ENCODE measurements around the gene PEX10. TPM values are rescaled to one million over a fixed set of nuclear protein-coding genes. Genes with fewer than 3 reads are reported as not detected.
"Not testable (repeated sequence)": the region's sequence is repeated elsewhere in the genome, so short reads cannot be mapped to it uniquely, and the experiment has no call there.

Gene PEX10
- total RNA-seq, result 7.6 TPM
- 1 to 10 TPM; 6.3 to 9.7 (median 8.4) TPM for polyA plus RNA-seq

- ATAC-seq (ENCODE audit: low read depth in 2 of 2) (peak; percentile 90 to 94), DNase-seq (peak; percentile 97 to 98 (median 98))
- peak within 1 kb of the TSS in 2 of 3 donors; percentile 29 to 82 for H3K27ac Mint-ChIP-seq
- no peaks in the 10 kb centered on the region for H3K27me3 ChIP-seq (ENCODE audit: control insufficient read depth, insufficient read depth, low read length)
- H3K36me3 ChIP-seq (ENCODE audit: control insufficient read depth, insufficient read depth, low read length), result no peaks in the 10 kb centered on the region
- H3K36me3 Mint-ChIP-seq, result no peaks in the 10 kb centered on the region
- H3K4me3 Mint-ChIP-seq, result peak within 1 kb of the TSS; percentile 83 to 92 (median 88)
- peaks cover 56% of the 10 kb centered on the region for H3K4me1 ChIP-seq (ENCODE audit: control insufficient read depth, insufficient read depth, low read length, poor library complexity, severe bottlenecking)
- peak within 1 kb of the TSS; percentile 76 for H3K27ac ChIP-seq (ENCODE audit: insufficient read depth, low read length, poor library complexity, severe bottlenecking)
- H3K9me3 Mint-ChIP-seq, result no peaks in the 10 kb centered on the region
- no peak within 1 kb of the TSS for H3K4me3 ChIP-seq (ENCODE audit: low read depth, low read length)
- H3K27me3 Mint-ChIP-seq, result no peaks in the 10 kb centered on the region
- H3K4me1 Mint-ChIP-seq, result peaks cover 9 to 51% (median 24%) of the 10 kb centered on the region in 4 donors
- H3K9me3 ChIP-seq (ENCODE audit: control insufficient read depth in 2 of 2, low read length in 2 of 2), result no peaks in the 10 kb centered on the region
These were observed at the start of gene PEX10 for GRCh38 chr1:2412395-2412772. Gene PEX10, minus strand, starts transcription at chr1:2412564. Its CDS starts 62 bp downstream, at chr1:2412502.

GRCh38 chr1:2460996-2461751, 48.8 kb upstream of the PEX10 start:
- no peaks in the 10 kb centered on the region for H3K27me3 ChIP-seq (ENCODE audit: control insufficient read depth, insufficient read depth, low read length)
- Mint-ChIP-seq H3K27me3 (no peaks in the 10 kb centered on the region), H3K36me3 (no peaks in the 10 kb centered on the region), H3K27ac (no peak overlapping the region), H3K9me3 (no peaks in the 10 kb centered on the region), H3K4me3 (no peak overlapping the region), H3K4me1 (peaks cover 0 to 10% (median 0%) of the 10 kb centered on the region in 4 donors)
- H3K4me3 ChIP-seq (ENCODE audit: low read depth, low read length), result no peak overlapping the region
- H3K36me3 ChIP-seq (ENCODE audit: control insufficient read depth, insufficient read depth, low read length), result no peaks in the 10 kb centered on the region
- ATAC-seq (ENCODE audit: low read depth in 2 of 2) (no peak), DNase-seq (no peak)
- no peak overlapping the region for H3K27ac ChIP-seq (ENCODE audit: insufficient read depth, low read length, poor library complexity, severe bottlenecking)
- peaks cover 5% of the 10 kb centered on the region for H3K4me1 ChIP-seq (ENCODE audit: control insufficient read depth, insufficient read depth, low read length, poor library complexity, severe bottlenecking)
- no peaks in the 10 kb centered on the region for H3K9me3 ChIP-seq (ENCODE audit: control insufficient read depth in 2 of 2, low read length in 2 of 2)

- no peaks in the 10 kb centered on the region for H3K9me3 ChIP-seq (ENCODE audit: control insufficient read depth in 2 of 2, low read length in 2 of 2)
- no peaks in the 10 kb centered on the region for H3K36me3 ChIP-seq (ENCODE audit: control insufficient read depth, insufficient read depth, low read length)
- peaks cover 0 to 10% (median 0%) of the 10 kb centered on the region in 4 donors for H3K4me1 Mint-ChIP-seq
- no peak overlapping the region for H3K27ac Mint-ChIP-seq
- DNase-seq (no peak), ATAC-seq (ENCODE audit: low read depth in 2 of 2) (no peak)
- H3K4me3 ChIP-seq (ENCODE audit: low read depth, low read length), result no peak overlapping the region
- no peaks in the 10 kb centered on the region for H3K27me3 ChIP-seq (ENCODE audit: control insufficient read depth, insufficient read depth, low read length)
- H3K36me3 Mint-ChIP-seq, result no peaks in the 10 kb centered on the region
- no peaks in the 10 kb centered on the region for H3K27me3 Mint-ChIP-seq
- H3K4me3 Mint-ChIP-seq, result no peak overlapping the region
- H3K4me1 ChIP-seq (ENCODE audit: control insufficient read depth, insufficient read depth, low read length, poor library complexity, severe bottlenecking), result no peaks in the 10 kb centered on the region
- H3K27ac ChIP-seq (ENCODE audit: insufficient read depth, low read length, poor library complexity, severe bottlenecking), result no peak overlapping the region
- no peaks in the 10 kb centered on the region for H3K9me3 Mint-ChIP-seq
These were observed 47.8 kb upstream of the PEX10 start for GRCh38 chr1:2460203-2460602.

- H3K27me3 Mint-ChIP-seq, result no peaks in the 10 kb centered on the region
These were observed 47.4 kb upstream of the PEX10 start for GRCh38 chr1:2459757-2460156.

DNA sequence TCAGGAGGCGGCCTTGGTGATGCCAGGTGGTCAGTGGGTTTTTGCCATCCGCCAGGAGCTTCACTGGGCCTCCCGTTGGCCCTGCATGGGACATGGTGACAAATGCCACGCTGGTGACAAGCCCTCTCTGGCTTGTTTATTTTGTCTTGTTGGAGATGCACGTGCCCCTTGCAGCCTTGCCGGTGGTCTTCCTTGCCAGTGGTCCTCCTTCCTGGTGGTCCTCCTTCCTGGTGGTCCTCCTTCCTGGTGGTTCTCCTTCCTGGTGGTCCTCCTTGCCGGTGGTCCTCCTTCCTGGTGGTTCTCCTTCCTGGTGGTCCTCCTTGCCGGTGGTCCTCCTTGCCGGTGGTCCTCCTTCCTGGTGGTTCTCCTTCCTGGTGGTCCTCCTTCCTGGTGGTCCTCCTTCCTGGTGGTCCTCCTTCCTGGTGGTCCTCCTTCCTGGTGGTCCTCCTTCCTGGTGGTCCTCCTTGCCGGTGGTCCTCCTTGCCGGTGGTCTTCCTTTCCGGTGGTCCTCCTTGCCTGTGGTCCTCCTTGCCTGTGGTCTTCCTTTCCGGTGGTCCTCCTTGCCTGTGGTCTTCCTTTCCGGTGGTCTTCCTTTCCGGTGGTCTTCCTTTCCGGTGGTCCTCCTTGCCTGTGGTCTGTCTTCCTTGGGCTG, 46.9 kb upstream of the PEX10 start:
- not testable (repeated sequence) for H3K9me3 ChIP-seq (ENCODE audit: control insufficient read depth in 2 of 2, low read length in 2 of 2); H3K27me3 ChIP-seq (ENCODE audit: control insufficient read depth, insufficient read depth, low read length); H3K4me1 Mint-ChIP-seq; H3K4me3 ChIP-seq (ENCODE audit: low read depth, low read length); H3K4me3 Mint-ChIP-seq; H3K27ac ChIP-seq (ENCODE audit: insufficient read depth, low read length, poor library complexity, severe bottlenecking); H3K27me3 Mint-ChIP-seq; ATAC-seq (ENCODE audit: low read depth in 2 of 2); H3K36me3 ChIP-seq (ENCODE audit: control insufficient read depth, insufficient read depth, low read length); H3K4me1 ChIP-seq (ENCODE audit: control insufficient read depth, insufficient read depth, low read length, poor library complexity, severe bottlenecking); H3K9me3 Mint-ChIP-seq; H3K36me3 Mint-ChIP-seq; DNase-seq
- H3K27ac Mint-ChIP-seq, result peak overlapping the region in 1 of 3 donors; percentile 69

More at GRCh38 chr1:2459757-2460156, 47.4 kb upstream of the PEX10 start:
- H3K4me1 Mint-ChIP-seq, result peaks cover 0 to 10% (median 0%) of the 10 kb centered on the region in 4 donors
- no peak overlapping the region for H3K4me3 Mint-ChIP-seq
- H3K9me3 Mint-ChIP-seq, result no peaks in the 10 kb centered on the region
- H3K27ac Mint-ChIP-seq, result peak overlapping the region in 1 of 3 donors; percentile 69
- DNase-seq (no peak), ATAC-seq (ENCODE audit: low read depth in 2 of 2) (no peak)
- Histone ChIP-seq H3K27me3 (ENCODE audit: control insufficient read depth, insufficient read depth, low read length) (no peaks in the 10 kb centered on the region), H3K4me1 (ENCODE audit: control insufficient read depth, insufficient read depth, low read length, poor library complexity, severe bottlenecking) (no peaks in the 10 kb centered on the region), H3K36me3 (ENCODE audit: control insufficient read depth, insufficient read depth, low read length) (no peaks in the 10 kb centered on the region), H3K27ac (ENCODE audit: insufficient read depth, low read length, poor library complexity, severe bottlenecking) (no peak overlapping the region), H3K4me3 (ENCODE audit: low read depth, low read length) (no peak overlapping the region), H3K9me3 (ENCODE audit: control insufficient read depth in 2 of 2, low read length in 2 of 2) (no peaks in the 10 kb centered on the region)
- H3K36me3 Mint-ChIP-seq, result no peaks in the 10 kb centered on the region

DNA sequence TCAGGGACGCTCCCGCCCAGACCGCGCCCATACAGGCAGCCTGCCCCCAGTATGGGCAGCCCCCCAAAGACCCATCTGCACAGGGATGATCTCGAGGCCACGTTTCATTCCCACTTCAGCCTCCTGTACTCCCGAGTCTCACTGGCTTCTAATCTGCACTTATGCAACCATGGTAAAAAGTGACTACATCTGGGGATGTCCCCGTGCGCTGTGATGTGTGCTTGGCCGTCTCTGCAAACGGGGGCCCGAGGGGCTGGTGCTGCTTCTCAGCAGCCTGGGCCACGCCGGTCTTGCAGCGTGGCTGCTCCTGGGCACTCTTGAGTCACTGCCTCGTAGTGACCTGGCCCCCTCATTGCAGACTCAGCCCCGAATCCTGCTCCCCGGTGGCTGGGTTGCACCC, 46.3 kb upstream of the PEX10 start:
- no peak for ATAC-seq (ENCODE audit: low read depth in 2 of 2)
- no peaks in the 10 kb centered on the region for H3K9me3 Mint-ChIP-seq
- no peaks in the 10 kb centered on the region for H3K9me3 ChIP-seq (ENCODE audit: control insufficient read depth in 2 of 2, low read length in 2 of 2)
- H3K36me3 ChIP-seq (ENCODE audit: control insufficient read depth, insufficient read depth, low read length), result no peaks in the 10 kb centered on the region
- no peak overlapping the region for H3K27ac ChIP-seq (ENCODE audit: insufficient read depth, low read length, poor library complexity, severe bottlenecking)
- H3K4me3 ChIP-seq (ENCODE audit: low read depth, low read length), result no peak overlapping the region
- H3K4me3 Mint-ChIP-seq, result no peak overlapping the region
- DNase-seq, result no peak
- no peak overlapping the region for H3K27ac Mint-ChIP-seq
- no peaks in the 10 kb centered on the region for H3K36me3 Mint-ChIP-seq
- no peaks in the 10 kb centered on the region for H3K27me3 Mint-ChIP-seq
- no peaks in the 10 kb centered on the region for H3K27me3 ChIP-seq (ENCODE audit: control insufficient read depth, insufficient read depth, low read length)
- peaks cover 0 to 8% (median 0%) of the 10 kb centered on the region in 4 donors for H3K4me1 Mint-ChIP-seq
- H3K4me1 ChIP-seq (ENCODE audit: control insufficient read depth, insufficient read depth, low read length, poor library complexity, severe bottlenecking), result no peaks in the 10 kb centered on the region

DNA sequence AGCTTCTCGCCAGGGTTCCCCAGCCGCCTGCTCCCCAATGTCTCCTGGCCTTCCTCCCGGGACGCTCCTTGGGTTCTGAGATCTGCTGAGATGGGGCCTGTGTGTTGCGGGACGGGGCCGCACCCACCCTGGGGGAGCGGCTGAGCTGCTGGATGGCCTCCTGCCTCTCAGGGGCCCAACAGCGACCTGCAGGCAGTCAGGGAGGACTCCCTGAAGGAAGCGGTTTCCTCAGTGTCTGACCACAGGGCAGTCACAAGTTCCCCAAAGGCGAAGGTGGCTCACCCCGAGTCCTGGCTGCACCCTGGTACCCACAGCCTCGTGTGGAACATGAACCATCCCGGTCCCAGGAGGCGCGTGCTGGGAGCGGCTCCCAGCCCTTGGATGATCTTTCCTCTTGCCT, 45.1 kb upstream of the PEX10 start:
- H3K4me1 Mint-ChIP-seq, result peaks cover 0 to 8% (median 0%) of the 10 kb centered on the region in 4 donors
- no peak overlapping the region for H3K4me3 Mint-ChIP-seq
- ATAC-seq (ENCODE audit: low read depth in 2 of 2), result no peak
- no peak for DNase-seq
- Histone ChIP-seq H3K36me3 (ENCODE audit: control insufficient read depth, insufficient read depth, low read length) (no peaks in the 10 kb centered on the region), H3K27ac (ENCODE audit: insufficient read depth, low read length, poor library complexity, severe bottlenecking) (no peak overlapping the region), H3K9me3 (ENCODE audit: control insufficient read depth in 2 of 2, low read length in 2 of 2) (no peaks in the 10 kb centered on the region), H3K4me3 (ENCODE audit: low read depth, low read length) (no peak overlapping the region), H3K4me1 (ENCODE audit: control insufficient read depth, insufficient read depth, low read length, poor library complexity, severe bottlenecking) (no peaks in the 10 kb centered on the region), H3K27me3 (ENCODE audit: control insufficient read depth, insufficient read depth, low read length) (no peaks in the 10 kb centered on the region)
- no peaks in the 10 kb centered on the region for H3K27me3 Mint-ChIP-seq
- H3K27ac Mint-ChIP-seq, result no peak overlapping the region
- no peaks in the 10 kb centered on the region for H3K36me3 Mint-ChIP-seq
- no peaks in the 10 kb centered on the region for H3K9me3 Mint-ChIP-seq

Data from CD4-positive, CD25-positive, alpha-beta regulatory T cell (primary cell).